Neuronal stem cell (in vitro differentiated cells): ENCODE results near the gene CFAP57.
A peak's percentile ranks its signal among the peaks of the same experiment; 100 is the strongest.

Experiments used
- DNase-seq: peaks from one replicate; pipeline ENCODE4 v3.0.0-alpha.2; 2013; ENCODE audit warnings: low spot score
- H2AFZ ChIP-seq: one replicate; pipeline ENCODE4 v1.6.1; 2013; ENCODE audit warnings: mild to moderate bottlenecking, low read length, inconsistent platforms
- H2AK5ac ChIP-seq: 2 replicates; pipeline ENCODE4 v1.6.1; 2013; ENCODE audit warnings: low read depth, mild to moderate bottlenecking, inconsistent platforms, low read length, moderate library complexity, mixed read lengths
- H2BK120ac ChIP-seq: 2 replicates; pipeline ENCODE4 v1.6.1; 2013; ENCODE audit warnings: low read depth, mild to moderate bottlenecking, inconsistent platforms, low read length, moderate library complexity, mixed read lengths
- H2BK12ac ChIP-seq: one replicate; pipeline ENCODE4 v1.6.1; 2013; ENCODE audit warnings: low read length, inconsistent platforms
- H2BK15ac ChIP-seq: 2 replicates; pipeline ENCODE4 v1.6.1; 2013; ENCODE audit warnings: mild to moderate bottlenecking, low read length, inconsistent platforms, mixed read lengths
- H2BK5ac ChIP-seq: one replicate; pipeline ENCODE4 v1.6.1; 2013; ENCODE audit warnings: inconsistent platforms, mild to moderate bottlenecking, low read length, moderate library complexity
- H3K14ac ChIP-seq: one replicate; pipeline ENCODE4 v1.6.1; 2013; ENCODE audit warnings: low read length, inconsistent platforms
- H3K18ac ChIP-seq: 2 replicates; pipeline ENCODE4 v1.6.1; 2013; ENCODE audit warnings: low read length, inconsistent platforms
- H3K23ac ChIP-seq: 2 replicates; pipeline ENCODE4 v1.6.1; 2013; ENCODE audit warnings: low read depth, mild to moderate bottlenecking, mixed read lengths, low read length, inconsistent platforms; ENCODE audit not compliant: poor library complexity
- H3K27ac ChIP-seq: replicated peaks from 3 replicates; pipeline ENCODE4 v1.5.1; 2013; ENCODE audit warnings: low read length, inconsistent platforms
- H3K27me3 ChIP-seq, 3 experiments: 2 replicates each; pipeline ENCODE4 v1.6.1; 2013; ENCODE audit warnings: low read length in 3 of 3, mild to moderate bottlenecking in 2 of 3, inconsistent platforms in 1 of 3, low read depth in 1 of 3, mixed read lengths in 1 of 3, moderate library complexity in 1 of 3; ENCODE audit not compliant: control insufficient read depth in 3 of 3, insufficient read depth in 3 of 3
- H3K36me3 ChIP-seq, 2 donors: replicated peaks in 1 of 2; 2 replicates each; pipeline ENCODE4 v1.6.1; 2013; ENCODE audit warnings: low read length in 2 of 2; ENCODE audit not compliant: control insufficient read depth in 2 of 2, insufficient read depth in 2 of 2
- H3K4ac ChIP-seq: 2 replicates; pipeline ENCODE4 v1.6.1; 2013; ENCODE audit warnings: inconsistent platforms, mild to moderate bottlenecking, low read length, moderate library complexity
- H3K4me1 ChIP-seq, 2 donors: 1 replicate in 1 of 2; 2 replicates in 1 of 2; pipeline ENCODE4 v1.6.1; 2013; ENCODE audit warnings: low read length in 2 of 2, low read depth in 1 of 2; ENCODE audit not compliant: control insufficient read depth in 2 of 2, insufficient read depth in 1 of 2
- H3K4me2 ChIP-seq: one replicate; pipeline ENCODE4 v1.6.1; 2013; ENCODE audit warnings: mild to moderate bottlenecking, low read length, inconsistent platforms; ENCODE audit not compliant: insufficient read depth, poor library complexity, severe bottlenecking
- H3K4me3 ChIP-seq, 2 donors: 2 replicates each; pipeline ENCODE4 v1.5.1; 2013; ENCODE audit warnings: low read length in 2 of 2, mild to moderate bottlenecking in 2 of 2, inconsistent platforms in 1 of 2, moderate library complexity in 1 of 2
- H3K79me1 ChIP-seq: one replicate; pipeline ENCODE4 v1.6.1; 2013; ENCODE audit warnings: low read depth, mild to moderate bottlenecking, inconsistent platforms, low read length, moderate library complexity
- H3K9ac ChIP-seq: one replicate; pipeline ENCODE4 v1.6.1; 2013; ENCODE audit warnings: mild to moderate bottlenecking, low read depth, low read length, inconsistent platforms; ENCODE audit not compliant: poor library complexity
- H3K9me3 ChIP-seq, 2 donors: replicated peaks in 1 of 2; 2 replicates each; pipeline versions ENCODE3 to v1.6.1; 2013; ENCODE audit warnings: low read length in 2 of 2, mild to moderate bottlenecking in 2 of 2, inconsistent platforms in 1 of 2, low read depth in 1 of 2, mixed read lengths in 1 of 2, moderate library complexity in 1 of 2; ENCODE audit not compliant: control insufficient read depth in 2 of 2, insufficient read depth in 1 of 2
- H4K8ac ChIP-seq: one replicate; pipeline ENCODE4 v1.6.1; 2013; ENCODE audit warnings: low read depth, mild to moderate bottlenecking, inconsistent platforms, low read length, moderate library complexity
- H4K91ac ChIP-seq: one replicate; pipeline ENCODE4 v1.6.1; 2013; ENCODE audit warnings: low read length, low read depth, mild to moderate bottlenecking, inconsistent platforms; ENCODE audit not compliant: poor library complexity
- WGBS, 2 donors: extraction: QIAGEN DNeasy Blood & Tissue Kit; methylation state at CpG; one replicate each; pipeline ENCODE4 v1.1.7; 2013; ENCODE audit warnings: missing lambda C conversion rate in 2 of 2, mixed read lengths in 1 of 2; ENCODE audit not compliant: insufficient read length in 2 of 2, insufficient replicate concordance in 1 of 2; ENCODE audit errors: extremely low coverage in 2 of 2; 5-methylcytosine and 5-hydroxymethylcytosine counted together

Gene CFAP57

DNA sequence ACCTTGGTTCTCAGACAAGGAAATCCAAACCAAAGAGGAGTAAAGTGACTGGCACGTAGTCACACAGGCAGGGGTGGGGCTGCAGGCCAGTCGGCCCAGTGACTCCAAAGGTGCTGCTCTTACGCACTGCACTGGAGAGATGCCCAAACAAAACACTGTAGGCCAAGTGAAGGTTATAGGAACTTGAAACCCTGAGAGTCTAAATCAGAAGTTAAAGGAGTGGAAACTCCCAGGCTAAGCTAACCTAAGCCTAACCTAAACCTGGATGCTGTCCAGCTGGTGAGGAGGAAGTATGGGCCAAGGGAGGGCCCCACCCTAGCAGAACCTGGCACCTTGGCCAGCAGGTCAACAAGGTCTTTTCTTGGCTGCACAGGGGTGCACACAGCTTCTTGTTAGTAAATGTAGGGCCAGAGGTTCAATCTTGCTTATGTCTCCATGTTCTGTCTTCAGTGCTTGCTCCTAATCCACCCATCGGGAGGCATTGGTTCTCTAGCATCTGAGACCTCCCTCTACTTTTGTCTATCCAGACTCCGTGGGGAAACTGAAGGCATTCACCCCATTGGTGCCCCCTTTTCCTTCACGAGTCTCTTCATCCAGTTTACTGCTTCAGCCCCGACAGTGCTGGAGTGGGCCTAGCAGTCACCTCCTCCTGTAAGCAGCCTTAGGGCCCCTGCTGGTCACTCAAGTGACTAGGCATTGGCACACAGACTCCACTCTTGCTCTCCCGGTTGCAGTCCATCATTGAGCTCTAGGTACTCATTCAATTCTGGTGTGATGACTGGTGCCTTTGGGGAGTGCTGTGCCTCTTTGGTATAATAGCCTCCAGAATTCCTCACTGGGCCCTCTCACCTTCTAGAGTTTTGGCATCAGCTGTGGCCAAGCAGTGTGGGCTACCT, 84.8 kb downstream of the CFAP57 start:
- H3K79me1 ChIP-seq = no peaks in the 10 kb centered on the region
- no peak overlapping the region for H3K9ac ChIP-seq
- H2BK15ac ChIP-seq = no peak overlapping the region
- H2BK120ac ChIP-seq = no peak overlapping the region
- no peak overlapping the region for H4K91ac ChIP-seq
- no peak overlapping the region for H3K4ac ChIP-seq
- H4K8ac ChIP-seq = no peak overlapping the region
- no peak overlapping the region for H2BK5ac ChIP-seq
- H3K4me1 ChIP-seq = no peaks in the 10 kb centered on the region
- H3K14ac ChIP-seq = no peak overlapping the region
- peak overlapping the region; percentile 43 for H2BK12ac ChIP-seq
- no peak overlapping the region for H3K4me2 ChIP-seq
- H3K36me3 ChIP-seq = no peaks in the 10 kb centered on the region
- no peak overlapping the region for H3K23ac ChIP-seq
- H3K27me3 ChIP-seq = peaks cover 0 to 16% (median 0%) of the 10 kb centered on the region in 3 experiments
- DNase-seq = no peak
- peak overlapping the region; percentile 6 for H2AK5ac ChIP-seq
- H3K27ac ChIP-seq = no peak overlapping the region
- no peak overlapping the region for H3K18ac ChIP-seq
- no CpG with 5 or more reads among the region's 8 CpGs for WGBS, 2 donors
- no peak overlapping the region for H2AFZ ChIP-seq
- peaks cover 0 to 4% of the 10 kb centered on the region in 2 donors for H3K9me3 ChIP-seq
- H3K4me3 ChIP-seq = no peak overlapping the region

DNA sequence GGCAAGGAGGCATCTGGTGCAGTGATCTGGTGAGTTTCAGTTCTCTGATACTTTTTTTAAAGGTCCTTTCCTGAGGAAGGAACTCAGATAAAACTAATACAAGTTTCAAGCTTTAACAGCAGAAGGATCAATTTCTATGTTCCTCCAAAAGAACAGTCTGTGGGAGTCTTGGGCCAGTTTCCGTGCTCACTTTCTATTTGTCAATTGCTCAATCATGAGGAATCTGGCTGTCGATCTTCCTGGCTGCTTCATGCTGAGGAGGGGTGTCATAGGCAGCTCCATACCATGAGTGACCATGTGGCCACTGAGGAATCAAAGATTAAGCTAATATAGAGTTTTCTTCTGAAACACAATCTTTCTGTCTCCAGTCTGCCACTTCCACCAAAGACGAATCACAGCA, 86.2 kb downstream of the CFAP57 start:
- WGBS, 2 donors = no CpG with 5 or more reads among the region's 3 CpGs
- H3K18ac ChIP-seq = no peak overlapping the region
- no peaks in the 10 kb centered on the region for H3K79me1 ChIP-seq
- no peak overlapping the region for H2BK12ac ChIP-seq
- no peak overlapping the region for H3K9ac ChIP-seq
- no peak overlapping the region for H2BK15ac ChIP-seq
- H2BK5ac ChIP-seq = no peak overlapping the region
- no peak overlapping the region for H3K14ac ChIP-seq
- no peak overlapping the region for H3K4me3 ChIP-seq
- no peak overlapping the region for H3K4me2 ChIP-seq
- H2AK5ac ChIP-seq = no peak overlapping the region
- H3K4ac ChIP-seq = no peak overlapping the region
- H3K23ac ChIP-seq = no peak overlapping the region
- no peaks in the 10 kb centered on the region for H3K36me3 ChIP-seq
- H3K4me1 ChIP-seq = no peaks in the 10 kb centered on the region
- peaks cover 0 to 16% (median 0%) of the 10 kb centered on the region in 3 experiments for H3K27me3 ChIP-seq
- no peak for DNase-seq
- H3K27ac ChIP-seq = no peak overlapping the region
- no peak overlapping the region for H4K8ac ChIP-seq
- peaks cover 2 to 11% of the 10 kb centered on the region in 2 donors for H3K9me3 ChIP-seq
- H2BK120ac ChIP-seq = no peak overlapping the region
- H2AFZ ChIP-seq = no peak overlapping the region
- H4K91ac ChIP-seq = no peak overlapping the region

DNA sequence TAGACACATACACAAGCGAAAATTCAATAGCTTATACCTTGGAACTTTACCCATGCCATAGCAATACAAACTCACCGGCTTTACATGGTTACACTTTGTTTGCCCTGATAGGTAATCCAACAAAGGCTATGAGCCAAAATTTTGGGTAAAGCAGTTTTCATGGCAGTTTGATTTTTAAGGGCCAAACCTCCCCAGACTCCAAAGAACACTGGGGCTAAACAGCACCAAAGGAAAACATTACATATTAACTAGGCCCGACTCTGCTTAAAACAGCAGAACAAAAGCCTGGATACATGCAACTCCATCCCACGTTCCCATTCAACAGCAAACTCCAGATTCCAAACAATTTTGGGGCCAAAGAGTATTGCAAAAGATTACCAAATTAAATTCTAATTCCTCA, 93.3 kb downstream of the CFAP57 start:
- Histone ChIP-seq H2BK12ac (no peak overlapping the region), H2BK120ac (no peak overlapping the region)
- WGBS, 2 donors = no CpG with 5 or more reads among the region's 4 CpGs

DNA sequence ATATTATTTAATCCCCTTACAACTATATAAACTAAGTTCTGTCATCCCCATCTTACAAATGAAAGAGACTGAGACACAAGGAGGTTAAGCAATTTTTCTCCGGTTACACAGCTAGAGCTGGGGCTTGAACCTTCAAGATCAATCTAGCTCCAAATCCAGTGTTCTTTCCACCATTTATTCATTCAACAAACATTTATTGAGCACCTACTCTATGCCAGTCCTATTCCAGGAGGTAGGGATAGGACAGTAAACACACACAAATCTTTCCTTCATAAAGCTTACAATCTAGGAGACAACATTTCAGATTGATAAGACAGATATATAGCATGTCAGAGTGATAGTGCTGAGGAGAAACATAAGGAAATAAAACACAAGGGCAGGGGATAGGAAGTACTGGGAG, 94.8 kb downstream of the CFAP57 start:
- no peak for DNase-seq
- peaks cover 0 to 31% (median 0%) of the 10 kb centered on the region in 3 experiments for H3K27me3 ChIP-seq
- no peaks in the 10 kb centered on the region for H3K36me3 ChIP-seq
- no peak overlapping the region for H3K4ac ChIP-seq
- no peak overlapping the region for H3K4me3 ChIP-seq
- no peak overlapping the region for H3K23ac ChIP-seq
- H4K8ac ChIP-seq = no peak overlapping the region
- H3K4me2 ChIP-seq = no peak overlapping the region
- no peak overlapping the region for H2BK120ac ChIP-seq
- H2AFZ ChIP-seq = no peak overlapping the region
- H3K79me1 ChIP-seq = no peaks in the 10 kb centered on the region
- H2BK5ac ChIP-seq = no peak overlapping the region
- no CpG with 5 or more reads among the region's 1 CpG for WGBS, 2 donors
- H3K9ac ChIP-seq = no peak overlapping the region
- no peak overlapping the region for H3K27ac ChIP-seq
- H3K18ac ChIP-seq = no peak overlapping the region
- no peak overlapping the region for H2BK15ac ChIP-seq
- peaks cover 2 to 7% of the 10 kb centered on the region in 2 donors for H3K9me3 ChIP-seq
- H4K91ac ChIP-seq = no peak overlapping the region
- peaks cover 0 to 8% of the 10 kb centered on the region in 2 donors for H3K4me1 ChIP-seq
- no peak overlapping the region for H2AK5ac ChIP-seq
- no peak overlapping the region for H3K14ac ChIP-seq
- H2BK12ac ChIP-seq = no peak overlapping the region

More for the DNA sequence above, 93.3 kb downstream of the CFAP57 start:
- Histone ChIP-seq H3K4ac (no peak overlapping the region), H2BK5ac (no peak overlapping the region), H3K79me1 (no peaks in the 10 kb centered on the region), H2AK5ac (no peak overlapping the region), H4K91ac (no peak overlapping the region), H3K4me2 (no peak overlapping the region), H3K9ac (no peak overlapping the region), H3K9me3 (peaks cover 2 to 11% of the 10 kb centered on the region in 2 donors), H3K27ac (no peak overlapping the region), H3K27me3 (peaks cover 0 to 22% (median 0%) of the 10 kb centered on the region in 3 experiments), H2BK15ac (no peak overlapping the region), H3K4me3 (no peak overlapping the region), H4K8ac (no peak overlapping the region), H3K36me3 (no peaks in the 10 kb centered on the region), H2AFZ (no peak overlapping the region), H3K14ac (no peak overlapping the region), H3K18ac (no peak overlapping the region), H3K23ac (no peak overlapping the region), H3K4me1 (peaks cover 0 to under 1% of the 10 kb centered on the region in 2 donors)
- no peak for DNase-seq
